ENCODE results near the gene ANXA6. TPM values are rescaled to one million over a fixed set of nuclear protein-coding genes. Genes with fewer than 3 reads are reported as not detected.

ANXA6 gene
- total and polyA plus RNA-seq, 2 experiments from 2014 or later = 122 to 152 TPM

DNA sequence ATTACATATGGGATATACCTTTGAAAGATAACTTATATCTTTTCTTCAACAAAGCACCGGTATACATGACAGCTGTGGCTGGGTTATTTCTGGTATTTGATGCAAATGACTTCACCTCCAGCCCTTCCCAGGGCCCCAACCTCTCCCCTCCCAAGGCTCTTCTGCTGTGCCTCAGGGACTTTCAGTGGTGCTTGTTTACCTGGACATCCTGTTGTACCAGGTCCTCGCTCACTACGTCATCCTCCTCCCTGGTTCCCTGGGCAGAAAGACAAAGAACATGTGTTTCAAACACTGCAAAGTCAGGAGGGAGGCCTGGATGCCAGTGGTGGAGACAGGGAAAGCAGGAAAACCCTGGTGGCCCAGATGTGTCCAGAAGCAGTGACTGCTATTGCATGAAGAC lies 23.4 kb downstream of the ANXA6 start:
- no peaks in the 10 kb centered on the region for H3K9me2 ChIP-seq (replicated peaks; ENCODE audit: insufficient read depth)
- no peaks in the 10 kb centered on the region for H3K36me3 ChIP-seq (replicated peaks; ENCODE audit: insufficient read depth, low read depth)
- H3K9me3 ChIP-seq (ENCODE audit: low read depth) = no peaks in the 10 kb centered on the region
- H3K4me3 ChIP-seq = no peak overlapping the region
- peak overlapping the region; percentile 46 for H3K27ac ChIP-seq
- peaks cover 5% of the 10 kb centered on the region for H3K4me1 ChIP-seq (ENCODE audit: insufficient read depth)
- no peak overlapping the region for H2AFZ ChIP-seq
- WGBS (ENCODE audit: low lambda C conversion rate, missing lambda C conversion rate) = 85% methylated on average over 3 of the region's 3 CpGs
- no peak for TF ChIP-seq EZH2 (IDR thresholded peaks at IDR 0.05; ENCODE audit: borderline replicate concordance)
- TF ChIP-seq, protein P1, sequence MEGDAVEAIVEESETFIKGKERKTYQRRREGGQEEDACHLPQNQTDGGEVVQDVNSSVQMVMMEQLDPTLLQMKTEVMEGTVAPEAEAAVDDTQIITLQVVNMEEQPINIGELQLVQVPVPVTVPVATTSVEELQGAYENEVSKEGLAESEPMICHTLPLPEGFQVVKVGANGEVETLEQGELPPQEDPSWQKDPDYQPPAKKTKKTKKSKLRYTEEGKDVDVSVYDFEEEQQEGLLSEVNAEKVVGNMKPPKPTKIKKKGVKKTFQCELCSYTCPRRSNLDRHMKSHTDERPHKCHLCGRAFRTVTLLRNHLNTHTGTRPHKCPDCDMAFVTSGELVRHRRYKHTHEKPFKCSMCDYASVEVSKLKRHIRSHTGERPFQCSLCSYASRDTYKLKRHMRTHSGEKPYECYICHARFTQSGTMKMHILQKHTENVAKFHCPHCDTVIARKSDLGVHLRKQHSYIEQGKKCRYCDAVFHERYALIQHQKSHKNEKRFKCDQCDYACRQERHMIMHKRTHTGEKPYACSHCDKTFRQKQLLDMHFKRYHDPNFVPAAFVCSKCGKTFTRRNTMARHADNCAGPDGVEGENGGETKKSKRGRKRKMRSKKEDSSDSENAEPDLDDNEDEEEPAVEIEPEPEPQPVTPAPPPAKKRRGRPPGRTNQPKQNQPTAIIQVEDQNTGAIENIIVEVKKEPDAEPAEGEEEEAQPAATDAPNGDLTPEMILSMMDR (IDR thresholded peaks at IDR 0.05; ENCODE audit: poor library complexity) = no peak
- no peak for TF ChIP-seq EZH2phosphoT487 (IDR thresholded peaks at IDR 0.05; ENCODE audit: low read depth, severe bottlenecking, unreplicated experiment)
- DNase-seq (ENCODE audit: low spot score) = peak; percentile 35
- no peaks in the 10 kb centered on the region for H3K79me2 ChIP-seq
- no peaks in the 10 kb centered on the region for H4K20me1 ChIP-seq (ENCODE audit: insufficient read depth, poor library complexity, severe bottlenecking)
- H3K27me3 ChIP-seq = no peaks in the 10 kb centered on the region
- no peak overlapping the region for H3K4me2 ChIP-seq

DNA sequence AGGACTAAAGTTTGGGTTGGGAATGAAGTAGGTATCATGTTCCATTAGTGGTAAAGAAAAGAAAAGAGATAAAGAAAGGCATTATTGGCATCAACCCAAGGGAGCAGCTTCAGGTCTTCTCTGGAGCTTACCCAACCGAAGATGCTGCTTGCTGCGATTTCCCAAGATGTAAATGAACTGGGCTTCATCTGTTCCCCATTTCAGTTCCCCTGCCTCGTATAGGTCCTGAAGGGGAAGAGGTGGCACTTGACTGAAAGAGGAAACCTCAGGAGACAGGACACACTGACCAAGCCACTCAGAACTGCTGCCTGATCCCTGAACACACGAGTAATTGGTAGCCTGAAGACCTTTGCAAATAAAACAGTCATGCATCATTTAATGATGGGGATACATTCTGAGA lies 24.6 kb downstream of the ANXA6 start:
- H2AFZ ChIP-seq = no peak overlapping the region
- no peak for TF ChIP-seq EZH2 (IDR thresholded peaks at IDR 0.05; ENCODE audit: borderline replicate concordance)
- no peak for TF ChIP-seq EZH2phosphoT487 (IDR thresholded peaks at IDR 0.05; ENCODE audit: low read depth, severe bottlenecking, unreplicated experiment)
- TF ChIP-seq, protein P1 (IDR thresholded peaks at IDR 0.05; ENCODE audit: poor library complexity) = no peak
- no peaks in the 10 kb centered on the region for H4K20me1 ChIP-seq (ENCODE audit: insufficient read depth, poor library complexity, severe bottlenecking)
- H3K27ac ChIP-seq = no peak overlapping the region
- no peaks in the 10 kb centered on the region for H3K79me2 ChIP-seq
- no peaks in the 10 kb centered on the region for H3K27me3 ChIP-seq
- H3K4me3 ChIP-seq = no peak overlapping the region
- H3K9me3 ChIP-seq (ENCODE audit: low read depth) = no peaks in the 10 kb centered on the region
- DNase-seq (ENCODE audit: low spot score) = no peak
- peaks cover 5% of the 10 kb centered on the region for H3K4me1 ChIP-seq (ENCODE audit: insufficient read depth)
- H3K9me2 ChIP-seq (replicated peaks; ENCODE audit: insufficient read depth) = no peaks in the 10 kb centered on the region
- no peak overlapping the region for H3K4me2 ChIP-seq
- no peaks in the 10 kb centered on the region for H3K36me3 ChIP-seq (replicated peaks; ENCODE audit: insufficient read depth, low read depth)
- WGBS (ENCODE audit: low lambda C conversion rate, missing lambda C conversion rate) = 88% methylated on average over 4 of the region's 4 CpGs

DNA sequence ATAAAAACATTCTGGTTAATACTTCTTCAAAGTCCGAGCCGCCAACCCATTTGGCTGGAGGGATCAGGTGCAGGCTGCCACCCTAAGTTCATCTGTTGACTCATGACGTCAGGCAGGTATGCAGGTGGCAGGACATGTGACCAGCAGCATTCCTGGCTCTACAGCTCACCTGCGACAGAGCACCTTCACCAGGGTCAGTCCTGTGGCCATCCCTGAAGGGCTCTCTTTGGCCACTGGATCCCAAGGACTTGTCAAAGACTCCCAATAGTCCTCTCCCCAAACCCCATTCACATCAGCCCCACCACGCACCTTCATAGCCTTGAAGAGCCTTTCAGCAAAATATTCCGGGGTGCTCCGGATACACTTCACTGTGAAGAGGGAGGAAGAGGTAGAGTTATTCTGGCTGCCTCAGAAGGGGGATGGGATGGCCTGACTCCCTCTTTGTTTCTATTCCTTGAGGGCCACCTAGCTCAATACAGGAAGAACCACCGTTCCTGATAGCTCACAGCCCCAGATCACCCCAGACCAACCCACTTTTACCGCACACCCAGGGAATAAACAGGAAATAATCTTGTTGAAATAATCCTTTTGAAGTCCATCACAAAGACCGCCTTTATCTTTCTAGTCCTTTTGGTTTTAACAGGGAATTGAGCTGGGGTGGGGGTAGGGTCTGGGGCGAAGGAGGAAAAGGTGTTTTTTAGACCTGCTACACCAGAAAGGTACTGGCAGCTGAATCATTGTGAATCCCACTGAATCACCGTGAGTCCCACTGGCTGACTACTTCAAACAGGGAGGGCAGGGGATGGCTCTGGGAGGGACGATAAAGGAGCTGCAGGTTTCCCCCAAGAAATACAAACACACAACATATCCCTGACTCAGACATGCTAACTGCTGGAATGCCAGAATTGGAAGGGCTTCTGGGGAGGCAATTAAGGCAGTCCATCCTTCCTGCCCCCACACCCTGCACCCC lies 26.4 kb downstream of the ANXA6 start:
- Histone ChIP-seq H3K27me3 (no peaks in the 10 kb centered on the region), H3K4me3 (no peak overlapping the region), H3K79me2 (no peaks in the 10 kb centered on the region), H3K4me2 (no peak overlapping the region), H3K9me2 (replicated peaks; ENCODE audit: insufficient read depth) (no peaks in the 10 kb centered on the region), H3K4me1 (ENCODE audit: insufficient read depth) (peaks cover 5% of the 10 kb centered on the region), H3K27ac (peak overlapping the region; percentile 90), H3K9me3 (ENCODE audit: low read depth) (no peaks in the 10 kb centered on the region), H4K20me1 (ENCODE audit: insufficient read depth, poor library complexity, severe bottlenecking) (no peaks in the 10 kb centered on the region), H3K36me3 (replicated peaks; ENCODE audit: insufficient read depth, low read depth) (no peaks in the 10 kb centered on the region), H2AFZ (no peak overlapping the region)
- WGBS (ENCODE audit: low lambda C conversion rate, missing lambda C conversion rate) = 76% methylated on average over 13 of the region's 13 CpGs
- DNase-seq (ENCODE audit: low spot score) = peak; percentile 79
- TF ChIP-seq EZH2phosphoT487 (IDR thresholded peaks at IDR 0.05; ENCODE audit: low read depth, severe bottlenecking, unreplicated experiment) (no peak), EZH2 (IDR thresholded peaks at IDR 0.05; ENCODE audit: borderline replicate concordance) (no peak)
- TF ChIP-seq, protein P1 (IDR thresholded peaks at IDR 0.05; ENCODE audit: poor library complexity) = no peak
